ENCODE data around the gene DHRS2. TPM values are rescaled to one million over a fixed set of nuclear protein-coding genes. Genes with fewer than 3 reads are reported as not detected.

The DHRS2 gene
- total and polyA plus RNA-seq, 11 donors, result 0.04 to 0.17 TPM; not detected in 9

DNA sequence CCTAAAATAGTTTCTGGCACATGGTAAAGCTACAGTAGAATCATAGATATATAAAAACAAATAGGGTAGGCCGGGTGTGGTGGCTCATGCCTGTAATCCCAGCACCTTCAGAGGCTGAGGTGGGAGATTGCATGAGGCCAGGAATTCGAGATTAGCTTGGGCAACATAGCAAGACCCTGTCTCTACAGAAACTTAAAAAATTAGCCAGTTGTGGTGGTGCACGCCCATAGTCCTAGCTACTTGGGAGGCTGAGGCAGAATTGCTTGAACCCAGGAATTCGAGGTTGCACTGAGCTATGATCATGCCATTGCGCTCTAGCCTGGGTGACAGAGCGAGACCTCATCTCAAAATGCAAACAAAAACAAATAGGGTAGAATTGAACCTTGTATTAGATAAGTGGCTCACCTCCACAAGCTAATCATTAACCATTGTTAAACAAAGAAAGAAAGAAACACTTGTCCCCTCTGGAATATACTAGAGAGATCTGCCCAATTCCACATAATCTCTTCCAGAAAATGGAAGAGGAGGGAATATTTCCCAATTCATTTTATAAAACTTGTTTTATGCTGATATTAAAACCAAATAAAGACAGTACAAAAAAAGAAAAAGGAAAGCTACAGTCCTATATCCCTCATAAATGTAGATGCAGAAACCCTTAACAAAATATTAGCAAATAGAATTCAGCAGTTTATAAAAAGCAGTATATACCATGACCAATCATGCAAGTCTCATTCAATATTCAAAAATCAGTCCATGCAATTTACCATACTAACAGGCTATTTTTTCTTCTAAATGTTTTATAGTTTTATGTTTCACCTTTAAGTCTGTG lies 22.7 kb upstream of the DHRS2 start:
- WGBS, 4 donors, result 81 to 87% (median 86%) methylated on average over 6 of the region's 6 CpGs
- no peak for ATAC-seq
- intact Hi-C loops (cut with DNase I), result no loop called here
- no peaks in the 10 kb centered on the region for H3K9me3 ChIP-seq
- no peak overlapping the region for H3K27ac ChIP-seq
- H3K4me3 ChIP-seq, result no peak overlapping the region
- peaks cover 0 to 11% (median 0%) of the 10 kb centered on the region in 9 donors for H3K27me3 ChIP-seq
- H3K36me3 ChIP-seq, result no peaks in the 10 kb centered on the region
- H3K4me1 ChIP-seq, result peaks cover 0 to 8% (median 0%) of the 10 kb centered on the region in 12 donors
- no peak for DNase-seq
- TF ChIP-seq, protein P1, sequence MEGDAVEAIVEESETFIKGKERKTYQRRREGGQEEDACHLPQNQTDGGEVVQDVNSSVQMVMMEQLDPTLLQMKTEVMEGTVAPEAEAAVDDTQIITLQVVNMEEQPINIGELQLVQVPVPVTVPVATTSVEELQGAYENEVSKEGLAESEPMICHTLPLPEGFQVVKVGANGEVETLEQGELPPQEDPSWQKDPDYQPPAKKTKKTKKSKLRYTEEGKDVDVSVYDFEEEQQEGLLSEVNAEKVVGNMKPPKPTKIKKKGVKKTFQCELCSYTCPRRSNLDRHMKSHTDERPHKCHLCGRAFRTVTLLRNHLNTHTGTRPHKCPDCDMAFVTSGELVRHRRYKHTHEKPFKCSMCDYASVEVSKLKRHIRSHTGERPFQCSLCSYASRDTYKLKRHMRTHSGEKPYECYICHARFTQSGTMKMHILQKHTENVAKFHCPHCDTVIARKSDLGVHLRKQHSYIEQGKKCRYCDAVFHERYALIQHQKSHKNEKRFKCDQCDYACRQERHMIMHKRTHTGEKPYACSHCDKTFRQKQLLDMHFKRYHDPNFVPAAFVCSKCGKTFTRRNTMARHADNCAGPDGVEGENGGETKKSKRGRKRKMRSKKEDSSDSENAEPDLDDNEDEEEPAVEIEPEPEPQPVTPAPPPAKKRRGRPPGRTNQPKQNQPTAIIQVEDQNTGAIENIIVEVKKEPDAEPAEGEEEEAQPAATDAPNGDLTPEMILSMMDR (IDR thresholded peaks at IDR 0.05), result no peak
- no peak for TF ChIP-seq POLR2A (IDR thresholded peaks at IDR 0.05)

GRCh38 chr14:23614395-23614828 lies 21.8 kb upstream of the DHRS2 start:
- Histone ChIP-seq H3K9me3 (no peaks in the 10 kb centered on the region), H3K4me1 (peaks cover 0 to 8% (median 0%) of the 10 kb centered on the region in 12 donors), H3K36me3 (no peaks in the 10 kb centered on the region), H3K4me3 (no peak overlapping the region), H3K27ac (no peak overlapping the region), H3K27me3 (peaks cover 0 to 11% (median 0%) of the 10 kb centered on the region in 9 donors)
- TF ChIP-seq, protein P1 (IDR thresholded peaks at IDR 0.05), result no peak
- TF ChIP-seq POLR2A (IDR thresholded peaks at IDR 0.05), result no peak
- WGBS, 4 donors, result 39 to 62% (median 58%) methylated on average over 2 of the region's 2 CpGs
- no peak for ATAC-seq
- no peak for DNase-seq
- intact Hi-C loops (cut with DNase I), result no loop called here

- TF ChIP-seq POLR2A (IDR thresholded peaks at IDR 0.05), result no peak
- TF ChIP-seq, protein P1 (IDR thresholded peaks at IDR 0.05), result no peak
- no peak overlapping the region for H3K4me3 ChIP-seq
- DNase-seq (no peak), ATAC-seq (no peak)
- peaks cover 0 to 11% (median 0%) of the 10 kb centered on the region in 9 donors for H3K27me3 ChIP-seq
- intact Hi-C loops (cut with DNase I), result no loop called here
- 50 to 60% (median 56%) methylated on average over 5 of the region's 5 CpGs for WGBS, 4 donors
- H3K9me3 ChIP-seq, result no peaks in the 10 kb centered on the region
- no peaks in the 10 kb centered on the region for H3K36me3 ChIP-seq
- H3K4me1 ChIP-seq, result peaks cover 0 to 3% (median 0%) of the 10 kb centered on the region in 12 donors
- no peak overlapping the region for H3K27ac ChIP-seq
Observed at GRCh38 chr14:23615856-23616255, 20.3 kb upstream of the DHRS2 start.

- Histone ChIP-seq H3K27ac (no peak overlapping the region), H3K9me3 (no peaks in the 10 kb centered on the region), H3K36me3 (no peaks in the 10 kb centered on the region), H3K4me3 (no peak overlapping the region), H3K4me1 (no peaks in the 10 kb centered on the region), H3K27me3 (peaks cover 0 to 11% (median 0%) of the 10 kb centered on the region in 9 donors)
- intact Hi-C loops (cut with DNase I), result no loop called here
- TF ChIP-seq, protein P1 (IDR thresholded peaks at IDR 0.05), result no peak
- no peak for TF ChIP-seq POLR2A (IDR thresholded peaks at IDR 0.05)
- ATAC-seq (no peak), DNase-seq (no peak)
- 79 to 84% (median 84%) methylated on average over 1 of the region's 1 CpG for WGBS, 4 donors
Observed at GRCh38 chr14:23617539-23617938, 18.6 kb upstream of the DHRS2 start.
